GM12878 (cell line): ENCODE results near the gene ATXN3.

ENCODE experiments used
- EGR1 ChIP-seq, 2 experiments: IDR thresholded peaks; 1 replicate in 1 of 2; 2 replicates in 1 of 2; pipeline ENCODE4 v1.6.1; 2011 to 2012; ENCODE audit warnings: low read depth in 2 of 2, low read length in 2 of 2, borderline replicate concordance in 1 of 2, mild to moderate bottlenecking in 1 of 2, moderate library complexity in 1 of 2
- HCFC1 ChIP-seq: fragments of 150-350 bp; IDR thresholded peaks from 2 replicates; pipeline ENCODE4 v1.6.1; 2014; ENCODE audit warnings: low read length
- MXI1 ChIP-seq: fragments of 150-350 bp; IDR thresholded peaks from 2 replicates; pipeline ENCODE4 v1.6.1; 2011; ENCODE audit warnings: low read depth, mild to moderate bottlenecking, inconsistent platforms, low read length, improper control_type of control experiment
- MYC ChIP-seq: IDR thresholded peaks from 2 replicates; pipeline ENCODE4 v1.6.1; 2011; ENCODE audit warnings: mild to moderate bottlenecking, low read length, moderate library complexity, inconsistent platforms; ENCODE audit not compliant: insufficient read depth, insufficient replicate concordance, insufficient read length, severe bottlenecking
- TAF1 ChIP-seq: IDR thresholded peaks from 2 replicates; pipeline ENCODE4 v1.6.1; 2011; ENCODE audit warnings: mild to moderate bottlenecking, low read depth, low read length, borderline replicate concordance
- TF ChIP-seq, protein P1 (sequence below), 3 experiments: IDR thresholded peaks in 2 of 3; conservative IDR thresholded peaks in 1 of 3; 2 replicates each; pipeline ENCODE4 v1.5.1; 2011; ENCODE audit warnings: low read depth in 3 of 3, low read length in 3 of 3, mild to moderate bottlenecking in 3 of 3, control low read depth in 2 of 3, moderate library complexity in 2 of 3, inconsistent platforms in 1 of 3, mixed read lengths in 1 of 3; ENCODE audit not compliant: control insufficient read depth in 2 of 3, insufficient read depth in 1 of 3; ENCODE audit errors: extremely low read depth in 1 of 3
- TF ChIP-seq, protein P2 (sequence below): fragments of 150-350 bp; IDR thresholded peaks from 2 replicates; pipeline ENCODE4 v1.6.1; 2016; ENCODE audit warnings: low read depth, low read length

DNA sequence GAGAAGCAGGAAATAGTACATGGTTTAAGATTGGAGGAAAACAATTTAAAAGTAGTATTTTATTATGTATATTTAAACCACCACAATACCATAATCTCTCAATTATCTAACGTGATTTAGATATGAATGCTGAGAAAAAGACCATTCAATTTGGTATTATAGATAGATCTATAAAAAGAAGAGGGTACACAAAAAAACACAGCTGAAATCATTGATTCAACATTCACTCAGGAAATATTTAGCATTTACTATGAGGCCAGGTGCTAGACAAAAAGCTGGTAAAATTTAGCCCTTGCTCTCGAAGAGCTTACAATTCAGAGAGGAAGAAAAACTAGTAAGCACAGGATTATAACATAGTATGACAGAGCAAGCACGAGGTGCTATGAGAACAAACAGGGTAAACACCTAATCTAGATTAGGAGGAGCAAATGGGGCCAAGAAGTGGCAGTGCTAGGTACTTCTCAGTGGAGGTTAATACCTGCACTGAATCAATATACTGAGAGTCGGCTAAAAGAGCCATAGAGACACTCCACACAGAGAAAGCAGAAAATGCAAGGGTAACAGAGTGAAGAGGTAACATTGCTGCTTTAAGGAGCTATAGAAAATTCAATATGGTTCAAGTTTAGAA lies 94.1 kb downstream of the ATXN3 start:
- TF ChIP-seq MYC (no peak), HCFC1 (no peak), TAF1 (no peak), MXI1 (no peak), EGR1 (IDR thresholded peaks at IDR 0.05; ENCODE audit: borderline replicate concordance in 1 of 2, low read depth in 2 of 2, low read length in 2 of 2) (no peak)
- TF ChIP-seq, protein P1, sequence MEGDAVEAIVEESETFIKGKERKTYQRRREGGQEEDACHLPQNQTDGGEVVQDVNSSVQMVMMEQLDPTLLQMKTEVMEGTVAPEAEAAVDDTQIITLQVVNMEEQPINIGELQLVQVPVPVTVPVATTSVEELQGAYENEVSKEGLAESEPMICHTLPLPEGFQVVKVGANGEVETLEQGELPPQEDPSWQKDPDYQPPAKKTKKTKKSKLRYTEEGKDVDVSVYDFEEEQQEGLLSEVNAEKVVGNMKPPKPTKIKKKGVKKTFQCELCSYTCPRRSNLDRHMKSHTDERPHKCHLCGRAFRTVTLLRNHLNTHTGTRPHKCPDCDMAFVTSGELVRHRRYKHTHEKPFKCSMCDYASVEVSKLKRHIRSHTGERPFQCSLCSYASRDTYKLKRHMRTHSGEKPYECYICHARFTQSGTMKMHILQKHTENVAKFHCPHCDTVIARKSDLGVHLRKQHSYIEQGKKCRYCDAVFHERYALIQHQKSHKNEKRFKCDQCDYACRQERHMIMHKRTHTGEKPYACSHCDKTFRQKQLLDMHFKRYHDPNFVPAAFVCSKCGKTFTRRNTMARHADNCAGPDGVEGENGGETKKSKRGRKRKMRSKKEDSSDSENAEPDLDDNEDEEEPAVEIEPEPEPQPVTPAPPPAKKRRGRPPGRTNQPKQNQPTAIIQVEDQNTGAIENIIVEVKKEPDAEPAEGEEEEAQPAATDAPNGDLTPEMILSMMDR (IDR thresholded peaks at IDR 0.05 in 2 of 3, conservative IDR thresholded peaks at IDR 0.05 in 1 of 3; ENCODE audit: control insufficient read depth in 2 of 3, extremely low read depth in 1 of 3, insufficient read depth in 1 of 3, low read depth in 3 of 3, low read length in 3 of 3) = no peak
- TF ChIP-seq, protein P2, sequence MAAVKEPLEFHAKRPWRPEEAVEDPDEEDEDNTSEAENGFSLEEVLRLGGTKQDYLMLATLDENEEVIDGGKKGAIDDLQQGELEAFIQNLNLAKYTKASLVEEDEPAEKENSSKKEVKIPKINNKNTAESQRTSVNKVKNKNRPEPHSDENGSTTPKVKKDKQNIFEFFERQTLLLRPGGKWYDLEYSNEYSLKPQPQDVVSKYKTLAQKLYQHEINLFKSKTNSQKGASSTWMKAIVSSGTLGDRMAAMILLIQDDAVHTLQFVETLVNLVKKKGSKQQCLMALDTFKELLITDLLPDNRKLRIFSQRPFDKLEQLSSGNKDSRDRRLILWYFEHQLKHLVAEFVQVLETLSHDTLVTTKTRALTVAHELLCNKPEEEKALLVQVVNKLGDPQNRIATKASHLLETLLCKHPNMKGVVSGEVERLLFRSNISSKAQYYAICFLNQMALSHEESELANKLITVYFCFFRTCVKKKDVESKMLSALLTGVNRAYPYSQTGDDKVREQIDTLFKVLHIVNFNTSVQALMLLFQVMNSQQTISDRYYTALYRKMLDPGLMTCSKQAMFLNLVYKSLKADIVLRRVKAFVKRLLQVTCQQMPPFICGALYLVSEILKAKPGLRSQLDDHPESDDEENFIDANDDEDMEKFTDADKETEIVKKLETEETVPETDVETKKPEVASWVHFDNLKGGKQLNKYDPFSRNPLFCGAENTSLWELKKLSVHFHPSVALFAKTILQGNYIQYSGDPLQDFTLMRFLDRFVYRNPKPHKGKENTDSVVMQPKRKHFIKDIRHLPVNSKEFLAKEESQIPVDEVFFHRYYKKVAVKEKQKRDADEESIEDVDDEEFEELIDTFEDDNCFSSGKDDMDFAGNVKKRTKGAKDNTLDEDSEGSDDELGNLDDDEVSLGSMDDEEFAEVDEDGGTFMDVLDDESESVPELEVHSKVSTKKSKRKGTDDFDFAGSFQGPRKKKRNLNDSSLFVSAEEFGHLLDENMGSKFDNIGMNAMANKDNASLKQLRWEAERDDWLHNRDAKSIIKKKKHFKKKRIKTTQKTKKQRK = no peak
